Pons (tissue), 1 donor: ENCODE data around the gene MBLAC1.
"Not testable (repeated sequence)": the region's sequence is repeated elsewhere in the genome, so short reads cannot be mapped to it uniquely, and the experiment has no call there.

ENCODE experiments used
- DNase-seq: peaks from one replicate; pipeline ENCODE4 v3.0.0-alpha.2; 2016; ENCODE audit warnings: low spot score

Gene MBLAC1

DNA sequence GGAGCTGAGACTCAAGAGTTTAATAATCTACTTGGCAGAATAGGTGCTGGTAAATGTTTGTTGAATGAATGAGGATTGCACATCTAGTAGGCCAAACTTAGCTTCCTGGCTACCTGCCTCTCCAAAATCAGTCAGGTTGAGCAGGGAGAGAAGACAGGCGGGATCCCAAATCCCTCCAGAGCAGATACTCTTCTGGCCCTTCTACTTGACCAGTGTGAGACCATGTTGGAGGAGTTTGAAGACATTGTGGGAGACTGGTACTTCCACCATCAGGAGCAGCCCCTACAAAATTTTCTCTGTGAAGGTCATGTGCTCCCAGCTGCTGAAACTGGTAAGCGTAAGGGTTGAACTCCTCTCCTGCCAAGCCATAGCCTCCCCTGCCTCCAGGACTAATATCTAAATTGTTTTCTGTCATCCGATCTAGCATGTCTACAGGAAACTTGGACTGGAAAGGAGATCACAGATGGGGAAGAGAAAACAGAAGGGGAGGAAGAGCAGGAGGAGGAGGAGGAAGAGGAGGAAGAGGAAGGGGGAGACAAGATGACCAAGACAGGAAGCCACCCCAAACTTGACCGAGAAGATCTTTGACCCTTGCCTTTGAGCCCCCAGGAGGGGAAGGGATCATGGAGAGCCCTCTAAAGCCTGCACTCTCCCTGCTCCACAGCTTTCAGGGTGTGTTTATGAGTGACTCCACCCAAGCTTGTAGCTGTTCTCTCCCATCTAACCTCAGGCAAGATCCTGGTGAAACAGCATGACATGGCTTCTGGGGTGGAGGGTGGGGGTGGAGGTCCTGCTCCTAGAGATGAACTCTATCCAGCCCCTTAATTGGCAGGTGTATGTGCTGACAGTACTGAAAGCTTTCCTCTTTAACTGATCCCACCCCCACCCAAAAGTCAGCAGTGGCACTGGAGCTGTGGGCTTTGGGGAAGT lies 2.2 kb upstream of the MBLAC1 start:
- DNase-seq: no peak

DNA sequence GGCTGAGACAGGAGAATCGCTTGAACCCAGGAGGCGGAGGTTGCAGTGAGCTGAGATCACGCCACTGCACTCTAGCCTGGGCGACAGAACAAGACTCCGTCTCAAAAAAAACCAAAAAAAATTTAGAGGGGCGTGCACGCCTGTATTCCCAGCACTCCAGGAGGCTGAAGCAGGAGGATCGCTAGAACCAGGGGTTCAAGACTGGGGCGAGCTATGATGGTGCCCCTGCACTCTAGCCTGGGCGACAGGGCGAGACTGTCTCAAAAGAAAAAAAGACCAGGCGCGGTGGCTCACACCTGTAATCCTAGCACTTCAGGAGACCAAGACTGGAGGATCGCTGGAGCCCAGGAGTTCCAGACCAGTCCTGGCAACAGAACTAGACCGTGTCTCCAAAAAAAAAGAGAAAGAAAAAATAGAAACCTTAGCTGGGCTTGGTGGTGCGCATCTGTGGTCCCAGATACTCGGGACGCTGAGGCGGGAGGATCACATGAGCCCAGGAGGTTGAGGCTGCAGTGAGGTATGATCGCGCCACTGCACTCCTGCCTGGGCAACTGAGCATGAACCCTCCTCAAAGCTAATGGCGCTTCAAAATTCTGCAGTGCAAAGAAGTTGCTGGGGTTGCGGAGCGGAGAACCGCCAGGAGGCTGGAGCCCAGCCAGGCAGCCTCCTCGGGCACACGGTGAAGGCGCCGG lies 382 bp upstream of the MBLAC1 start:
- DNase-seq: no peak

- DNase-seq: no peak
Observed at GRCh38 chr7:100127866-100128636, 1.3 kb downstream of the MBLAC1 start.

DNA sequence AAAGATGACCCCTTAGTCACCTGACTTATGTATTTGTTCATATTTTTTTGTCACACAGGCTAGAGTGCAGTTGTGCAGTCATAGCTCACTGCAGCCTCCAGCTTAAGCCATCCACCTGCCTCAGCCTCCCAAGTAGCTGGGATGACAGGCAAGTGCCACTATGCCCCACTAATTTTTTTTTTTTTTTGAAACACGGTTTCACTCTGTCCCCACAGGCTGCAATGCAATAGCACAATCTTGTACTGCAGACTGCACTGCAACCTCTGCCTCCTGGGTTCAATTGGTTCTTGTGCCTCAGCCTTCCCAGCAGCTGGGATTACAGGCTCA lies 1.8 kb downstream of the MBLAC1 start:
- no peak for DNase-seq

GRCh38 chr7:100130220-100130607 lies 3.4 kb downstream of the MBLAC1 start:
- not testable (repeated sequence) for DNase-seq

GRCh38 chr7:100130608-100131453 lies 4.1 kb downstream of the MBLAC1 start:
- DNase-seq: no peak

DNA sequence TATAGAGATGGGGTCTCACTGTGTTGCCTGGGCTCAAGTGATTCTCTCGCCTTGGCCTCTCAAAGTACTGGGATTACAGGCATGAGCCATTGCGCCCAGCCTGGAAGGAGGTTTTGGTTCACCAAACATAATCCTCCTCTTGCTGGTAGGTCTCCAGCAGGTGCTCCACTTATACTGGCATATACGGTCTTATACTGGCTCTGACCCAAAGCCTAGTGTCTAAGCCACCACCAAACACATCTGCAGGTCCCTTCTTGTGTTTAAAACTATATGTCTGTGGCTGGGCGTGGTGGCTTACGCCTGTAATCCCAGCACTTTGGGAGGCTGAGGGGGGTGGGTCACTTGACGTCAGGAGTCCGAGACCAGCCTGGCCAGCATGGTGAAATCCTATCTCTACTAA lies 5.4 kb downstream of the MBLAC1 start:
- no peak for DNase-seq

DNA sequence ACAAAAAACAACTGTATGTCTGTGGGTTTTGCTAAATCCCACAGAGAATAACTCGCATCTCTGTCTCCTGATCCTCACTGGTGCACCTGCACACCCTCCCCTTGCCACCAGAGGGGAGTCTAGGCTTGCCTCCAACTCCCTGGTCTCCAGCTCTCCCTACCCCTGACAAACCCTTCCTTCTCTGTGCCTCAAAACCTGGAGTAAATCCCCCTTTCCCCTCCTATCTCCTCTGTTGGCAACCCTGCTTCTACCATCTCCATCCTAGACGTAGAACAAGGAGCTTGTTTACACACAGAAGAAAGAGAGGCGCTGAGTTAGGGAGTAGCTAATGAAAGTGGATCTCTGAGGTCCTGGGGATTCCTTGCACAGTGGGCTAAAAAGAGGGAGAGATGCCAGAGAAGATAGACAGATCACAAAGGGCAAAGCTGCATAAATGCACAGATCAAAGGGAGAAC lies 6.0 kb downstream of the MBLAC1 start:
- DNase-seq: peak; percentile 68

DNA sequence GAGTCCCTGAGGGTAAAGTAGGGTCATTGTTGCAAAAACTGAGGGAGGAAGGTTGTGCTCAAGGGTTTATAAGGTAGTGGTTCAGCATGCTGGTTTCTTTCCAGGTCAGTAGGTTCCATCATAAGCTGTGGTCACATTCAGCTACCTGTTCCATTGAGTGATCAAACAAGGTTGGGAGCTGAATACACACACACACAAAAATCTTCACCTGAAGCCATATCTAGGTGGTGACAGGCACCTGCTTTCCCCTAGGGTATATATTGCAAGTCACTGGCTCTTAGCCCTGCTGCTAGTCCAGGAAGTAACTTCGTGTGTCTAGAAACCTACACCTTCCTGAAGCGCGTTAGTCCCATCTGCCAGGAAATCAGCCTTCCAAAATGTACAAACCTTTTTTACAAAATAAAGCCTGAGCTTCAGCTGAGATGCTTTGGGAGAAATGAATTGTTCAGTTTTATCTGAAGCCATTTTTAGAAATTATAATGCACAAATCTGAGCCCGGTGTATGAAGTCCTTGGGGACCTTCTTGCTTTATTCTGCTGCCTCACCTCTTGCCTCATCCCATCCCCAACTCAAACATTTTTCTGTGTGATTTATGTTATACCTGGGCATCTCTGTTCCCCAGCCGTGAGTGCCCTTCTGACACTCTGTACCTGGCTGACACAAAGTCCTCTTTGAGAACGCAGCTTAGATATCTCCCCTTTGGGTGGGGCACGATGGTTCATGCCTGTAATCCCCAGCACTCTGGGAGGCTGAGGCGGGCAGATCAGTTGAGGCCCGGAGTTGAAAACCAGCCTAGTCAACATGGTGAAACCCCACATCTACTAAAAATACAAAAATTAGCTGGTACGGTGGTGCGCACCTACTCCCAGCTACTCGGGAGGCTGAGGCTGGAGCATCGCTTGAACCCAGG lies 11.3 kb downstream of the MBLAC1 start:
- DNase-seq: no peak

DNA sequence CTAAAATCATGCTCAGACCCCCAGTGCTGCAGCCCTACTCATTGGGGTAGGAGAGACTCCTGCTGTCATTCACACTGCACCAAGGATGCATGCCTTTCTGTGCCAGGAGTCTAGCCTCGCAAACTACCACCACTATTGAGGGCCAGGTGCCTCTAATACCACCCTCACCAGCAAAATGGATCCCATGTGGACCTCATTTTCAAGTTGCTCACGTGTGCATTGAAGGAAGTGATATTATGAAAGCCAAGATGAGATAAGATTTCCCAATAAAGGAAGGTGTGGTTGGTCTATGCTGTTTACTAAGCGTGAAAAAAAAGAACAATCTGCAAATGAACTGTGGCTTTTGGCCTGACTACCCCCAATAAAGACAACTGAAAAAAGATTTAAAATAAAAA lies 14.8 kb downstream of the MBLAC1 start:
- no peak for DNase-seq

DNA sequence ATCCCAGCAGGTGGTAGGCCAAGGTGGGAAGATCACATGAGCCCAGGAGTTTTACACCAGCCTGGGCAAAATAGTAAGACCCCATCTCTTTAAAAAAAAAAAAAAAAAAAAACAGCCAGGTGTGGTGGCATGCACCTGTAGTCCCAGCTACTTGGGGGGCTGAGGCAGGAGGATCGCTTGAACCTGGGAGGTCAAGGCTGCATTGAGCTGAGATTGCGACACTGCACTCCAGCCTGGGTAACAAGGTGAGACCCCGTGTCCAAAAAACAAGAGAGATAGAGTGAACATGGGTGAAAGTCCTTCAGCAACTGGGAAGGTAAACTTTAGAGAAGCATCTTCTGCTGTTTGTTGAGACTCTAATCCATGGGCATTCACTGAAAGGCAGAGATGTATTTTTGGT lies 15.7 kb downstream of the MBLAC1 start:
- no peak for DNase-seq

- not testable (repeated sequence) for DNase-seq
Observed at GRCh38 chr7:100146350-100146749, 19.6 kb downstream of the MBLAC1 start.

- no peak for DNase-seq
Observed at GRCh38 chr7:100147278-100147677, 20.5 kb downstream of the MBLAC1 start.

DNA sequence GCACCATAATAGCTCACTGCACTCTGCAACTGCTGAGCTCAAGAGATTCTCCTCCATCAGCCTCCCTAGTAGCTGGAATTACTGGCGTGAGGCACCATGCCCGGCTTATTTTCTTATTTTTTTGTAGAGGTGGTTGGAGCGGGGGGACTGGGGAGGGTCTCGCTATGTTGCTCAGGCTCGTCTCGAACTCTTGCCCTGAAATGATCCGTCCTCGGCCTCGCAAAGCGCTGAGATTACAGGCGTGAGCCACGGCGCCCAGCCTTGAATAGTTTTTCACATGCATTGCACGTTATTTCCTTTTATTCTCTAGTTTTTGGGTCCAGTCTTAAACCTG lies 21.4 kb downstream of the MBLAC1 start:
- DNase-seq: no peak

- peak; percentile 100 for DNase-seq
Observed at GRCh38 chr7:100148559-100149328, 22.0 kb downstream of the MBLAC1 start, which contains the start of gene LAMTOR4. Gene LAMTOR4 (plus strand): TSS chr7:100148918. CDS start chr7:100148973, 55 bp downstream.

- peak; percentile 61 for DNase-seq
Observed at GRCh38 chr7:100152404-100152803, 25.6 kb downstream of the MBLAC1 start.

GRCh38 chr7:100152937-100153666 lies 26.3 kb downstream of the MBLAC1 start:
- no peak for DNase-seq

GRCh38 chr7:100153708-100154535 lies 27.2 kb downstream of the MBLAC1 start:
- DNase-seq: no peak
